ENCODE data around the gene MAST3. TPM values are rescaled to one million over a fixed set of nuclear protein-coding genes. Genes with fewer than 3 reads are reported as not detected.
A peak's percentile ranks its signal among the peaks of the same experiment; 100 is the strongest.

Gene MAST3
- total RNA-seq, 1 experiment from 2014 or later = 4.6 TPM

DNA sequence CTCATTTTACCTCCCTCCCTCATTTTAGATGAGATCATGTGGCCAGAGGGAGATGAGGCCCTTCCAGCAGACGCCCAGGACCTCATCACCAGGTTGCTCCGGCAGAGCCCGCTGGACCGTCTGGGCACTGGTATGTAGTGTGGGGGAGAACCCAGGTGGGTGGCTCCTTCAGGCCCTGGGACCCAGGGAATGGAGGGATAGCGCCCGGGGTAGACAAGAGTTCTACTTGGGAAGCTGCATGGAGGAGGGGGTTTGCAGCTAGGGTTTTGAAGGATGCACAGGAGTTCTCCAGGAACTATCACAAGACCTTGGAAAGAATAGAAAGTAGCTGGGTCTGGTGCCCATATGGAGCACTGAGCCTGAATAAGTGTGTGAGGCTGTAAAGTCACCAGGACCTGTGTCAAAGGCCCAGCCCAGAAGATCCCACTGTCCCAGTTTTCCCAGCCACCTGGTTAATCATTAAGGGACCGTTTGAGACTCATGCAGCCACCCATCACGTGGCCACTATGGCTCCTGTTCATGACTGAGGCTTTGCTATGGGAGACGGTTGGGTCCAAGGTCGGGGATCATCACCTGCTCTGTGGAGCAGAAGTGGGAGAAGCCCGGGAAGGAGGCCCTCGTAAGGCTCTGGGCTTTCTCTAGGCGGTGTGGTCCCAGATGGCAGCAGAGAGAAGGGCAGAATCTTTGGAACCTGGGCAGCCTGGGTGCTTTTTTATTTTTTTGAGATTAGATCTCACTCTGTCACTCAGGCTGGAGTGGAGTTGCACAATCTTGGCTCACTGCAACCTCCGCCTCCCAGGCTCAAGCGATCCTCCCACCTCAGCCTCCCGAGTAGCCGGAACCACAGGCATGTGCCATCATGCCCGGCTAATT, 38.4 kb downstream of the MAST3 start:
- no peak for DNase-seq (ENCODE audit: low read depth)

GRCh38 chr19:18137242-18137641, 39.7 kb downstream of the MAST3 start:
- DNase-seq (ENCODE audit: low read depth) = no peak

GRCh38 chr19:18137657-18138339, 40.2 kb downstream of the MAST3 start:
- DNase-seq (ENCODE audit: low read depth) = no peak

- DNase-seq (ENCODE audit: low read depth) = no peak
Observed at GRCh38 chr19:18140473-18140872, 42.9 kb downstream of the MAST3 start.

- DNase-seq (ENCODE audit: low read depth) = no peak
Observed at GRCh38 chr19:18141031-18141430, 43.5 kb downstream of the MAST3 start.

DNA sequence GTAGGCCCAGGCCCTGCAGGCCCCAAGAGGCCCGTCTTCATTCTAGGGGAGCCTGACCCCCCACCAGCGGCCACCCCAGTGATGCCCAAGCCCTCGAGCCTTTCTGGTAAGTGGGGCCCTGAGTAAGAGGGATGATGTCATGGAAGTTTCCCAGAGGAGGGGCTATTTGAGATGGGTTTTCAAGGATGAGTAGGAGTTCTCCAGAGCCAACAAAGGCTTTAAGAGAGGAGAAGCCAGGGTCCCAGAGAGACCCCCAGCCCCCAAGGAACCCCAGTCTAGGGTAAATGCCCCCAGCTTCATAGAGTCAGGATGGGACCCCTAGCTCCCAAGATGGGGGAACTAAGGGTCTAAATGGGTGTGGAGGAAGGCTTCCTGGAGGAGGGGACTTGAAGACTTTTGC, 46.3 kb downstream of the MAST3 start:
- DNase-seq (ENCODE audit: low read depth) = no peak

DNA sequence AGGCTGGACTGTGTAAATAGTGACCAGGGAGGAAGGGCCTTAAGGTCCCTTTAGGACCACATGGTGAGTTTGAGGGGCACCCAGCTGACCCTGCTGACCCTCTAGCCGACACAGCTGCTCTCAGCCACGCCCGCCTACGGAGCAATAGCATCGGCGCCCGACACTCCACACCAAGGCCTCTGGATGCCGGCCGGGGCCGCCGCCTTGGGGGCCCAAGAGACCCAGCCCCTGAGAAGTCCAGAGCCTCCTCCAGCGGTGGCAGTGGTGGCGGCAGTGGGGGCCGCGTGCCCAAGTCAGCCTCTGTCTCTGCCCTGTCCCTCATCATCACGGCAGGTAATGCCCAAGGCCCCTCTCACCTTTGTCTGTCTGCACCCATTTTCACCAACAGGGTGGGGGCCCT, 46.8 kb downstream of the MAST3 start:
- no peak for DNase-seq (ENCODE audit: low read depth)

GRCh38 chr19:18144906-18145305, 47.3 kb downstream of the MAST3 start:
- DNase-seq (ENCODE audit: low read depth) = no peak

DNA sequence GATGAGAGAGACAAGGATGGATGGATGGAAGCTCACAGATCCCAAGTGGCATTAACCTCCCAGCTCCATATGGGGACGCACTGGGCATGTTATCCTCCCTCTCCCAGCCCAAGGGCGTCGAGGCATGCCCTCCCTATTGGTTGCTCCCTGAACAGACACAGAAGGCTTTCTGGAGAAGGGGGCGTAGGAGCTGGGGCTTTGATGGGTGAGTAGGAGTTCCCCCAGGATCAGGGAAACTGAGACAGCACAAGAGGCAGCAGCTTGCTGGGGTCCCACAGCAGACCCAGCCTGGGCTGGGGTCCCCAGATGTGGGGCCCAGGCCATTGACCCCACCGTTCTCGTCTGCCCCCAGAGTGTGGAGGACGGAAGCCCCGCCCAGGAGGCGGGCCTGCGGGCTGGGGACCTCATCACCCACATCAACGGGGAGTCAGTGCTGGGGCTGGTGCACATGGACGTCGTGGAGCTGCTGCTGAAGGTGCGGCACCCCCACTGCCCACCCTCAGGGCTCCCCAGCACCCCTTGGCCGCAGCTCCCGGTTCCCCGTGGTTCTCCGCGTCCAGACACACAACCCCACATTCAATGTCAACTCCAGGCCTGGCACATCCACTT, 47.9 kb downstream of the MAST3 start:
- no peak for DNase-seq (ENCODE audit: low read depth)

DNA sequence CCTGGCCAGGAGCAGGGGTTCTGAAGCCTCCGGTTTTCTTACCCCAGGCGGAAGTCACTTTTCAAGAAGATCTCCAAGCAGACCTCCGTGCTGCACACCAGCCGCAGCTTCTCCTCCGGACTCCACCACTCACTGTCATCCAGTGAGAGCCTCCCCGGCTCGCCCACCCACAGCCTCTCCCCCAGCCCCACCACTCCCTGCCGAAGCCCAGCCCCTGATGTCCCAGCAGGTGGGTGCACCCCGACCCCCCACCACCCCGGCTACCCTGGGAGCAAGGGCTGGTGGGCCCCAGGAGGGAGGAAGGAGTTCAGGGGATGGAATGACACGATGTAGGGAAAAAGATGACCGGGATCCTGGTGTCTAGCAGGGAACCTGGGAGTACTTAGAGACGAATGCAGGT, 49.8 kb downstream of the MAST3 start:
- DNase-seq (ENCODE audit: low read depth) = no peak

DNA sequence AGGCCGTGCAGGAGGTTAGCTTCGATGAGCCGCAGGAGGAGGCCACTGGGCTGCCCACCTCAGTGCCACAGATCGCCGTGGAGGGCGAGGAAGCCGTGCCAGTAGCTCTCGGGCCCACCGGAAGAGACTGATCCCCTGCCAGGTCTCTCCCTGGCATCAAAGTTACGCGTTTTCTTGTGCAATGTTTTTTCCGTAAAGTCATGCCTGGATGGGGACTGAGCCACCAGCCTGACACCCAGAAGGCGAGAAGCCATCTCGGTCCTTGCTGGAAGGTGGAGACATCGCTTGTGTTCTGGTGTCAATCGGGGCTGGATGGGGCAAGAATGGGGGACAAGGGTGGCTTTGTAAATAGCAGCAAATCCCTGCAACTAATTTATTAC, 52.0 kb downstream of the MAST3 start:
- no peak for DNase-seq (ENCODE audit: low read depth)

GRCh38 chr19:18150776-18151624, 53.4 kb downstream of the MAST3 start:
- no peak for DNase-seq (ENCODE audit: low read depth)

GRCh38 chr19:18152442-18152816, 54.9 kb downstream of the MAST3 start:
- peak; percentile 98 for DNase-seq (ENCODE audit: low read depth)

- peak; percentile 98 for DNase-seq (ENCODE audit: low read depth)
Observed at GRCh38 chr19:18152817-18153555, 55.4 kb downstream of the MAST3 start, which contains the start of gene PIK3R2. TSS of gene PIK3R2 (plus strand) at chr19:18153163. CDS start at chr19:18155880, 2,717 bp downstream.

GRCh38 chr19:18153556-18154134, 56.1 kb downstream of the MAST3 start:
- no peak for DNase-seq (ENCODE audit: low read depth)

DNA sequence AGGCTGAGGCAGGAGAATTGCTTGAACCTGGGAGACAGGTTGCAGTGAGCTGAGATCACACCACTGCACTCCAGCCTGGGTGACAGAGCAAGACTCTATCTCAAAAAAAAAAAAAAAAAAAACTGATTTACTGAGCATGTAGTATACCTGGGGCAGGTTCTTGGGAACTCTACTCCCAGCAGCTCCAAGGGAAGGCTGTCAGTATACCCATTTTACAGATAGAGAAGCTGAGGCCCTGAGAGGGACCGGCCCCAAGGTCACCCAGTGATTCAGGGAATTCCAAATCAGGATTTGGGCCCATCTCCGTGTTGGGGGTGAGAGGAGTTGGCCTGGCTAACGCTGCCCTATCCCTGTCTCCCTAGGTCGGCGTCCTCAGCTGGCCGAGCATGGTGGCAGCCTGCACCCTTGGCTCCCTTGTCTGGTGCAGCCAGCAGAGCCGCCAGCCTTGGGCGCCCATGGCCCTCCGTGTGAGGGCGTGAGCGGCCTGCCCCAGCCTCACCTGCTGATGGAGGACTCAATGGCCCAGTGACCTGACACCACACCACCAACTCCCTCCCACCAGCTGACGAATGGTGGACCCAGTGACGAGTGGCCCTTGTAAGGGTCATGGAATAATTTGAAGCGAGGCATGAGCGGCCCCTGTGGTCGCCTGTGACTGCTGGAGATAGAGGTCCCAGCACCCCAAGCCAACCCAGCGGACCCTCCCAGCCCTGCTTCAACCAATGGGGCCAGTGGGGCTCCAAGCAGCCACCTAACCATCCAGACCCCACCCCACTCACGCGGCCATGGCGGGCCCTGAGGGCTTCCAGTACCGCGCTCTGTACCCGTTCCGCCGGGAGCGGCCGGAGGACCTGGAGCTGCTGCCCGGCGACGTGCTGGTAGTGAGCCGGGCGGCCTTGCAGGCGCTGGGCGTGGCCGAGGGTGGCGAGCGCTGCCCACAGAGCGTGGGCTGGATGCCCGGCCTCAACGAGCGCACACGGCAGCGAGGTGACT, 57.8 kb downstream of the MAST3 start:
- no peak for DNase-seq (ENCODE audit: low read depth)

DNA sequence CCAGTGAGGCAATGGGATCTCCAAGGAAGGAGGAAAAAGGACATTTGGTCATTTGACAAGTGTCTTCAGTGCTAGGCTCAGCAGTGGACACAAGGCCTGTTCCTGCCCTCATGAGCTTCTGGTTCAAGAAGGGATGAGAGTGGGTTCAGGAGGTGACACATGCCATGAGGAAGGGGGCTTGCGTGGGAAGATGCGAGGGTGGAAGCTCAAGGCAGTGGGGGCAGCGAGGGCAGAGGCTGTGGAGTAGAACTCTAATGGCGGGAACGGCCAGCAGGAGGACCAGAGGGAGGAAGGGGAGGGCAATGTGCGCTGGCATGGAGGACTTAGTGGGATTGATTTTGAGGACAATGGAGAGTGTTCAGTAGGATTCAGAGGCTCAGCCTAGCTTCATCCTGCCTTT, 58.7 kb downstream of the MAST3 start:
- no peak for DNase-seq (ENCODE audit: low read depth)

GRCh38 chr19:18156841-18157464, 59.4 kb downstream of the MAST3 start:
- peak; percentile 64 for DNase-seq (ENCODE audit: low read depth)

DNA sequence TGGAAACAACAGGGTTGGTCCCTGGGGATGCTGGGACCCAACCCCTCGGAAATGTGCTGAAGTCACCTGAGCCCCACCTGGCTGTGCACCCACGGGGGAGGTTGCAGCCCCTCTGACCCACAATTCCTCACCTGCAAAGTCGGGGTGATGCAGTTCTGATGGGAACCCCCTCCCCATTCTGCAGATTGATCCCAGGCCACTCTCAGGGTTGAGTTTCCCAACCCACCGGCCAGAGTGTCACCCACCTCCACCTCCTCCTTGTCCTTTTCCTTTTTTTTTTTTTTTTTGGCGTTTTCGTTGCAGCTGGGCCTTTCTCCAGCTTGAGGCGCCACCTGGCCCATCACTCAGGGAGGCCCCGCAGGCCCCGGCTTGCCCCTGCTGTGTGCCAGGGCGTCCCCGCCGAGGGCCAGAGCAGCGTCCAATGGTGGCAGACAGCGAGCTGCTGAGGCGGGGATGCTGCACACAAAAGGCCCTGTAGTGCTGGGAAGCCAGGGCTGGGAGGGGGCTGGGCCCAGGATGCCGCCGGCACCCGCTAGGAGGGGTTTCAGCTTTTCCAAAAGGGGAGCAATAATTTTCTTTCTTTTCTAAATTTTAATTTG, 60.0 kb downstream of the MAST3 start:
- no peak for DNase-seq (ENCODE audit: low read depth)

All from M059J (cell line).